ENCODE data around the gene CLNS1A.
"Not testable (repeated sequence)": the region's sequence is repeated elsewhere in the genome, so short reads cannot be mapped to it uniquely, and the experiment has no call there.

Gene CLNS1A

DNA sequence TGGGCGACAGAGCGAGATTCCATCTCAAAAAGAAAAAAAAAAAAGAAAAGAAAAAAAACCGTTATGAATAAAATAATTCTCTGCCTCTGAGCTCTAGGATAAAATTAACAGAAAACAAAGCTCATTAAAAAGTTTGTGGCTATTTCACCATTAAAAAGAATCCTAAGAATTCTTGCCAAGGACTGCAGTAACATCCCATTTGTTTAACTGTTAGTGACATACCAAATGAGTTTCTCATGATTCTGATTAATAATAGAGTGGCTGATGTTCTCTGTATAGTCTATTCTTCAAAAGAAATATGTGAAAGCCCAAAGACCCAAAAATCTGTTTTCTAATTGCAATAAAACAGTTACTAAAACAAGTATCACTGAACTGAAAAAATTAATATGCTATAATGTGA, 19.7 kb downstream of the CLNS1A start:
- no peak for DNase-seq

DNA sequence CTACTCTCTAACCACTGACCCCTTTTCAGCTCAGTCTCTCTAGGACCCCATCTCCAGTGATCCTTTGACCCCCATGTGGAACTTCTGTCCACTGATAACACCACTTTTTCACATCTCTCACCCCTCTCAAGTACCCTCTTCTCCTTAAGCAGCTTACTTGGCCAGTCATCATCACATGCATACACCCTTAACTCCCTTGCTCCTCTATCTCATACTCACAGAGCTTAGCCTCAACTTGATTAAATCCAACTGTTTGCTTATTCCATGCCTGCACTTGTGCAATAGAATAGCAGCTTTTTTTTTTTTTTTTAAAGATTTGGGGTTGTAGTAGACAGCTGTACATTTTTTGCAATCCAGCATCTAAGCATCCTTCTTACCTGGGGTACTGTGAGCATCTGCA, 25.7 kb downstream of the CLNS1A start:
- DNase-seq: no peak

DNA sequence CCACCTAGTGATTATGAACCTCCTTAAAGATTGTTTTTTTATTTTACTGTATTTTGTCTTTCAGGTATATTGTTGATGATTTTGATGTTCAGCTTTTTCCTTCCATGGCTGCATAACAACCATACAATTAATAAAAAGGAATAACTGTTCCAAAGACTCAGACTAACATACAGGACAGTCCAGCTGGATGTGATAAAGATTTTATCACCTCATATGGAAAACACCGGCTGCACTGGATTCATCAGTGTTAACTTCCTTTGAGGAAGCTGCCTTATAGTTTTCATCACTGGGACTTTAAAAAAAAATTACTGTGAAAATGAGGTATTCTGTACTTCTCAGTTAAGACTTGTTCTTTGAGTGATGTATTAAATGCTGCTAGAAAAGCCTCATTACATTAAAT, 28.4 kb downstream of the CLNS1A start:
- no peak for DNase-seq

DNA sequence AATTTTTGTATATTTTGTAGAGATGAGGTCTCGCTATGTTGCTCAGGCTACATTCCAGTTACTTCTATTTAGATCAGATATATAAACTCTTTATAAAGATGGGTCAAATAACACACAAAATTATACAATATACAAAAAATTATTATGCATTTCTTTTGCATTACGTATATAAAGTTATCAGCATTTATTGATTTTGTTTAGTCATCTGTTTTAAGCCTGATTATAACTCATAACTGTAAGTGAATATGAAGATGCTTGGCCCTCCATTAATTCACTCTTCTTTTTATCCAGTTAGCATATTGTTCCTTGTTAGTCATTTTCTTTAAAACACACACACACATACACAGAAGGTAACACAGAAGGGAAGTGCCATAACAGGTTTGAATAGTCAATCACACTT, 33.3 kb downstream of the CLNS1A start:
- no peak for DNase-seq

DNA sequence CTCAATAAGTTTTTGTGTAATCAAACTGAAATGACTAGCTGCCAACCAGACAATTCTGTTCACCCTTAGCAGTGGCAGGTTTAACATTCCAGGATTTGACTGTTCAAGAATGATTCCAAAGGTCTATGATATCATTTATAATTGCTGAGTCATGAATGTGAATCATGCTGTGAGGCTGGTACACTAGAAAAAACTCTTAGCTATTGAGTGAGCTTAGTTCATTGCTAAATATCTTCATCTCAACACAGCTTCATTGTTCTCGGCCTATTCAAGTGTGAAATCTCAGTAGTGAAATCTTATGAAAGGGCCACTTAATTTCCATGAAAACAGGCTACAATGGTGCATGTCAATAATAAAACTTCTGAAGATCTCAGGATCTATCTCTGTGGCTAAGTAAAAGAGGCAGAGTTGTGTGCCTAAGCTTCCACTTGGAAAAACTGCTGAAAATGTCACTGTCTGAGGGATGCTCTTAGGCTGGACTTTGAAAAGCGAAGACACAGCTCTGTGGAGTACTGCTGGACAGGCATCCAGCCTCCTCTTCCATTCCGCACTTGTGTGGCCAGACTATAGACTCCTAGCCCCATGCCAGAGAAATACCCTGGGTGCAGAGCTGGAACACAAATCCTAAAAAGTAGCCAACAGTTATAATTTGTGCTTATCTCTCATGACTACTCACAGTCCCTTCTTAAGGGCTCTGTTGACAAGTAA, 35.1 kb downstream of the CLNS1A start:
- DNase-seq: no peak

DNA sequence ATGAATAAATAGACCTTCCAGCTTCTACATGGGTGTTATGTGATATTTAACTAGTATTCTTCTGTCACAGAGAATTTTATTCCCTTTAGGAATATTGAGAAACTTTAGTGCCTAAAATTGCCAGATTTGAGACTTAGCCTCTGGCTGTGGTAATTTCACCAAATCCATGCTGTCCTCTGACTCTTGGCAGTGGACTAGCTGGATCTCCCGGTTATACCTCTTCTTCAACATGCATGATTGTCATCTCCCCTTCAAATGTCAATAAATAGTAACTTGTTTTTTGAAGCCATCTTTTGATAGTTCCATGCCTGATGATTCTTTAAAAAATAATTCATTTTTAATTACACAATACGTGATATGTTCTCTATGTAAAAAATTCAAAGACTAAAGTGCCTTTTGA, 39.4 kb downstream of the CLNS1A start:
- no peak for DNase-seq

DNA sequence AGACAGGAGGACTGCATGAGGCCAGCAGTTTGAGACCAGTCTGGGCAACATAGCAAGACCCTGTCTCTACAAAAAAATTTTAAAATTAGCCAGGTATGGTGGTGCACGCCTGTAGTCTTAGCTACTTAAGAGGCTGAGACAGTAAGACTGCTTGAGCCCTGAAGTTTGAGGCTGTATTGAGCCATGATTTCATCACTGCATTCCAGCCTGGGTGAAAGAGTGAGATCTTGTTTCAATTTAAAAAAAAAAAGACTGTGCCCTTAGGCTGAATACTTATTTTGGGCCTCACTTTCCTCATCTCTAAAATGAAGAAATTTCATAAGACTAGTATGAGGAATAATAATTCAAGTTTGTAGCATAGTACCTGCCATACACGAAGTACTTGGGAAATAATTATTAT, 41.0 kb downstream of the CLNS1A start:
- DNase-seq: no peak

DNA sequence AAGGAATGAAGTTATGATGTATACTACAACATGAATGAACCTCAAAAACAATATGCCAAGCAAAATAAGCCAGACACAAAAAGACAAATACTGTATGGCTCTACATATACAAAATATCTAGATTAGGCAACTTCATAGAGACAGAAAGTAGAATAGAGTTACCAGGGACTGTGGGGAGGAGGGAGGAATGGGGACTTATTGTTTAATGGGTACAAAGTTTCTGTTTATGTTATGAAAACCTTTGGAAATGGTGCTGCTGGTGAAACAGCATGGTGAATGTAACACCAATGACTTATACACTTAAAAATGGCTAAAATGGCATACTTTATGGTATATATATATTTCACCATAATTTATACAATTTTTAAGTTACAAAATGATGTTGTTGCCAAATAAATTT, 43.7 kb downstream of the CLNS1A start:
- DNase-seq: no peak

DNA sequence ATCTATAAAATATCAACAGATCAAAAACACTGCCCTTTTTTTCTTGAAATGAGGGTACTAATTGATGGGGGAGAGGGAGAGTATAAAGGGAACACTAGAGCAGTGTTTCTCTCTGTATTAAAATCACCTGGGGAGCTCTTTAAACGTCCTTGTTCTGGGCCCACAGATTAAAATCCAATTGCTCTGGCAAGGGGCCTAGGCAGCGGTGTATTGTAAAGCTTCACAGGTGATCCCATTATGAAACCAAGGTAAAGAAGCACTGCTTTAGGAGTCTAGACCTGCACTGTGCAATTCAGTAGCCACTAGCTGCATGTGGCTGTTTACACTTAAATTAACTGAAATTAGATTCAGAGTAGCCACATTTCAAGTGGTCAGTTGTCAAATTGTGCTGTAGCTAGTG, 44.9 kb downstream of the CLNS1A start:
- no peak for DNase-seq

DNA sequence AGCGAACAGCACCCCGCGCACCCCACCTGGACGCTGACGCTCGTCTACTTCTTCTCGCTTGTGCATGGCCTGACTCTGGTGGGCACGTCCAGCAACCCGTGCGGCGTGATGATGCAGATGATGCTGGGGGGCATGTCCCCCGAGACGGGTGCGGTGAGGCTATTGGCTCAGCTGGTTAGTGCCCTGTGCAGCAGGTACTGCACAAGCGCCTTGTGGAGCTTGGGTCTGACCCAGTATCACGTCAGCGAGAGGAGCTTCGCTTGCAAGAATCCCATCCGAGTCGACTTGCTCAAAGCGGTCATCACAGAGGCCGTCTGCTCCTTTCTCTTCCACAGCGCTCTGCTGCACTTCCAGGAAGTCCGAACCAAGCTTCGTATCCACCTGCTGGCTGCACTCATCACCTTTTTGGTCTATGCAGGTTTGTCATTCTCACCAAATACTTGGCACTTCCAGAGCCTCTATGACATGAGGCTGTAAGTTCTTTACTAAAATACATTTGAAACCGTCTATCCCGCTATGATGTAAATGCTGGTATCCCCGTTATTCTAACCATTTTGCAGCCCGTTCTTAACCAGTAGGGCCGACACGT, 47.3 kb downstream of the CLNS1A start:
- no peak for DNase-seq

DNA sequence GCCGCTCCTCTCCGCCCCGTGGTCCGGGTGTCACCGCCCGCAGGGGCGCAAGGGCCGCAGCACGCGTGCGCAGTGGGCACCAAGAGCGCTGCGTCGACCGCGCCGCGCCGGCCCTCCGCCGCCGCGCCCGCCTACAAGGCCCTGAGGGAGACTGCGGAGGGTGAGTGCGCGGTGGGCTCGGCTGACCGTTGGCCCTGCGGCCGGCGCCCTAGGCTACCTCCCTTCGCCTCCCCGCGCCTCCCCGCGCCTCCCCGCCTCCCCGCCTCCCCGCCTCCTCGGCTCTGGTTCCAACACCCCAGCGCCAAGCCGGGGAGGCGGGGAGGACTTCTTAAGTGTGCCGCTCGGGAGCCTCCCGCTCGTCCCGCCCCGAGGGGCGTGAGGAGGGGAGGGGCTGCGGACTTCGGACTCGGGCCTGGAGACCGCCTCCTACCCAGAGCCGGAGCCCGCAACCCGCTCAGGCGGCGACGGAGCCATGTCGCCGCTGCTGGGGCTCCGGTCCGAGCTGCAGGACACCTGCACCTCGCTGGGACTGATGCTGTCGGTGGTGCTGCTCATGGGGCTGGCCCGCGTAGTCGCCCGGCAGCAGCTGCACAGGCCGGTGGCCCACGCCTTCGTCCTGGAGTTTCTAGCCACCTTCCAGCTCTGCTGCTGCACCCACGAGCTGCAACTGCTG, 47.9 kb downstream of the CLNS1A start, which contains the start of gene AQP11:
AQP11 (plus strand) TSS at position 433 of the 673 bp plus-strand sequence; CDS start at position 473, 40 bp downstream.
- peak; percentile 59 for DNase-seq

DNA sequence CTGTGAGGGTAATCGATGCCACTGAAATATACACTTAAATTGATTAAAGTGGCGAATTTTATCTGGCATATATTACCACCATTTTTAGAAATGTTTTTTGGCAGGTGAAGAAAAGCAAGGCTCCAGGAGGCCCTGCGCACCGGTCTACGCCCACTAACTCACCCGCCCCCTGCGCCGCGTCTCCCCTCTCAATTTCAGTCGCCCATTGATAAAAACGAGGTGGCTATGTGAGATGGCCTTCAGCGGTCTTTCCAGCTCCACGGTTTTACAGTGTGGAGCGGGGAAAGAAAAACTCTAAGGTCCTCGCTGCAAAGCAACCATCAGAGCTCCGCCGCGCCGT, 48.4 kb downstream of the CLNS1A start:
- no peak for DNase-seq

DNA sequence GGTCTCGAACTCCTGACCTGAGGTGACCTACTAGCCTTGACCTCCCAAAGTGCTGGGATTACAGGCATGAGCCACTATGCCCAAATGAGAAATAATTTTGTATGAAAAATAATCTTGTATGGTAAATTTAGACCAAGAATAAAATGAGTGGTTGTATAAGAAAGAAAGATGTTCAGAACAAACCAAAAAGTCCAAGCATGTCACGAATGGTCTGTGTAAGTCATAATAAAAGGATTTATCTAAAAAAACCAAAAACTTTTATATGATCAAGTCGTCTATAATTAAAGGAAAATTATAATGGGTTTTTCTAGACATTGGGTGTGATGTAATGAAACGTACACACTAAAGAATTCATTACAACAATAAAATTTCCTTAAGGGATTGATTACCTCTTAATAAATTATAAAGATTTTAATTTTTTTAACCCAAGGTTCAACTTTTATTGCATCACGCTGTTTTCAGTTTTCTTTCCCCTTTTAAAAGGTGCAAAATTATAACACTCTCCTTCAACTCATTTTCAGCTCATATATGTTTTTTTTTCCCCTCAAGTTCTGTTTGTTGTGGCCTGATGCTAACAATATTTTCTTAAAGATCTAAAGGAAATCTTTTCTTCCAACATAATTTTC, 56.8 kb downstream of the CLNS1A start:
- DNase-seq: no peak

DNA sequence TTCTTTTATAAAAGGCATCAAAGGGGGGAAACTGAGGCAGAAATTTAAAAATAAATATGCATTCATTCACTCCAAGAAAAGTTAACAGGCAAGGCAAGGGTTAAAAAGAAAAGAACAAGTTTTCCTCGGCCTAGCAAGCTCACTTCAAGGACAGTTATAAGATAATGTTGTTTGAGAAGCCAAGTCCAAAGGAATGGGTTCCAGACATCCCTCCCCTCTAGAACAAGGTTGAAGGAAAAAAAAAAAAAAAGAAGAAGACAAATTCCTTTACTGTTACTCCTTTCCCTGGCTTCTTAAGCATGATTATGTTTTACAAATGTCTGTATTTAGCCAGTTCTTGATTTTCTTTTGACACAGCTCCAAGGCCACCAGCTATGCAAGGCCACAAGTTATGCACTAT, 62.2 kb downstream of the CLNS1A start:
- DNase-seq: not testable (repeated sequence)

DNA sequence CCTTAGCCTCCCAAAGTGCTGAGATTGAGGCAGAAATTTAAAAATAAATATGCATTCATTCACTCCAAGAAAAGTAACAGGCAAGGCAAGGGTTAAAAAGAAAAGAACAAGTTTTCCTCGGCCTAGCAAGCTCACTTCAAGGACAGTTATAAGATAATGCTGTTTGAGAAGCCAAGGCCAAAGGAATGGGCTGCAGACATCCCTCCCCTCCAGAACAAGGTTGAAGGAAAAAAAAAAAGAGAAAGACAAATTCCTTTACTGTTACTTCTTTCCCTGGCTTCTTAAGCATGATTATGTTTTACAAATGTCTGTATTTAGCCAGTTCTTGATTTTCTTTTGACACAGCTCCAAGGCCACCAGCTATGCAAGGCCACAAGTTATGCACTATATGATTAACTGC, 66.7 kb downstream of the CLNS1A start:
- DNase-seq: not testable (repeated sequence)

DNA sequence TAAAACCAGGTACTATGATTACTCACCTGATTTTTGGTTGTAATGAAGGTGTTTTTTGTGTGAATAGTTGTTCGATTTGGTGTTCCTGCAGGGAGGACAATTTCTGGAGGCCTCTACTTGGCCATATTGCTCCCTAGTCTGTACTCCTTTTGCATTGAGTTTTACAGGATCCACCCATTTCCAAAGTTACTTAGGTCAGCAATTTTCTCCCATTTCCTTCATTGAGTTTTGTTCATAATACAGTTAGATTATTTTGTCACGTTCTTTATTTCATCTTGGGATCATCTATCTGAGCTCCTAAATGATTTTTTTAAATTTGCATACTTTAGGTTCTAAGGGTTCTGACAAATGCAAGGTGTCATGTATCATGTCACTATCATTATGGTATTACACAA, 67.9 kb downstream of the CLNS1A start:
- no peak for DNase-seq

DNA sequence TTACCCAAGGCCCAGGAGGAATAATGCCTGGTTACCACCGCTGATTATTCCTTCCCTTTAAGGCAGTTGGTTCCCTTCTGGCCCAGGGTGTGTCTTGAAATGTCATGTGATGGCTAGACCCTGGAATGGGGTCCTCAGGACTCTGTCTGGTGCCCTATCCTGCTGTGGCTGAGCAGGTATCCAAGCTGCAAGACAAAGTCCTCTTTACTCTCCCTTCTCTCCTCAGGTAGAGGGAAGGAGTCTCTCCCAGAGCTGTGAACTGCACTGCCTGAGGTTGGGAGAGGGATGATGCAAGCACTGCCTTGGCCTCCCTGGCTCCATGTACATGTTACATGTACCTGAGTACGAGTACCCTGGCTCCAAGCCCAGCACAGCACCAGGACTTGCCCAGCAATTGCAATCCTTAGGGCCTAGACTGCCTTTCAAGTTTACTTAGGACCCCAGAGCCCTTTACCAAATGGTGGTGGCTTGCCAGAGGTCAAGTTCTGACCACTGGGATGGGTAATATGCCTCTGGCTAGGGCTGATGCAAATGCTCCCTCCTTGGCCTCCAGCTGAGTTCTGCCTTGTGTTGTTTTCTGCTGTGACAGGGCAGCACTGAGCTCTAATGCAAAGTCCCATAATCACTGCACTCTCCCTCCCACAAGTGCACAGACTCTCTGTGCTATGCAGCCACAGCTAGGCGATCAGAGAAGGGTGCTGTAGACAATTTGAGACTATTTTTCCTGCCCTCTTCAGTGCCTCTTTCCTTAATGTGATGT, 68.5 kb downstream of the CLNS1A start:
- no peak for DNase-seq

DNA sequence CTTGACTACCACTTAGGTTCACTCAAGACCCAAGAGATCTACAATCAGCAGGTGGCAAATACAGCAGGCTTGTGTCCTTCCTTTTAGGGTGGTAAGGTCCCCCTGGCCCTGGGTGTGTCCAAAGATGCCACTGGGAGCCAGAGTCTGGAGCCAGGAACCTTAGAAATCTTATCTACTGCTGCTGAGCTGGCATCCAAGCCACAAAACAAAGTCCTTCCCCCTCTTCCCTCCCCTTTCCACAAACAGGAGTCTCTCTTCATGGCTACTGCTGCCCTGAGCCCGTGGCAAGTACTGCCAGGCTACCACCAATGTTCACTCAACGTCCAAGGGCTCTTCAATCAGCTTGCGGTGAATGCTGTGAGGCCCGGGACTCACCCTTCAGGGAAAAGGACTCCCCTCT, 69.3 kb downstream of the CLNS1A start:
- DNase-seq: no peak

All from CD4-positive, alpha-beta T cell treated with Interleukin-15 for 1 hour (primary cell).